Heart left ventricle (tissue), 13 donors: Measurements from ENCODE around the gene TRPC3.

Source experiments
- POLR2A ChIP-seq, 2 donors: fragments of 450-650 bp; IDR thresholded peaks; one replicate each; pipeline ENCODE4 v1.6.1; 2017; ENCODE audit warnings: antibody characterized with exemption in 2 of 2, mild to moderate bottlenecking in 2 of 2, moderate library complexity in 2 of 2
- TF ChIP-seq, protein P1 (sequence below), 12 donors: fragments of 200-600 bp; sonication (generic) in 4 of 12; IDR thresholded peaks; one replicate each; pipeline versions ENCODE4 v1.5.0 to v1.8.0; 2018 to 2022; ENCODE audit warnings: antibody characterized with exemption in 12 of 12, mild to moderate bottlenecking in 5 of 12
- donor health status: ischemic (EF 13 %, LVEDD 7.1; RV severe dilation, severe dysfunction).
- donor health status: DM: no; HTN: yes; CAD: no.
- donor health status: DM: no; HTN: no; CAD: no.
- donor health status: ischemic (EF 25% LVEDD 6.9; RV normal size, moderate dysfunction).
- donor health status: ischemic (EF 25% LVEDD 5.7; RV mildly dilated, moderate dysfunction).
- donor health status: ischemic (EF 35%, LVEDD 5.7; RV mildly dilated, moderate dysfunction).
- donor health status: nonischemic (EF 11% LVEDD 7.7; RV severe dilation, severe dysfunction).
- donor health status: DM: yes; HTN: yes; CAD: no.
- donor health status: PGD.
- donor health status: ischemic (EF 29% LVEDD 5.4; RV normal size, mild dysfunction).
- donor health status: nonischemic (EF 23%, LVEDD 6.1; RV moderate dilation, normal function).

DNA sequence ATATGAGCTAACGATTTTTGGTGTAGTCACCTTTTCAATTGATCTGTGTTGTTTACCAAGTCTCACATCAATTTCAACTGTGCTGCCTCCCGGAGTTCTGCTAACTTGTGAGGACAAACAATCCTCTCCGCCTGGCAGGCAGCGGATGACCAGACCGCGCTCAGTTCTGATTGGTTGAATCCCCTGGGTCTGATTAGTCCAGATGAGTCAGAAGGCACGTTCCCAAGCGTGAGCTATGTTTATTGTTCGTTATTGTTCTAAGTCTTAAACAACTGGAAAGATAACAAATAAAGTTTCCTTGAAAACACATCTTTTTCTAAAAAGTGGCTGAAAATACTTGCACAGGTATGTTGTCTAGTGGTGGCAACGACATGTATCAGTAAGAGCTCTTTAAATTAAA lies 37.9 kb upstream of the TRPC3 start:
- TF ChIP-seq, protein P1, sequence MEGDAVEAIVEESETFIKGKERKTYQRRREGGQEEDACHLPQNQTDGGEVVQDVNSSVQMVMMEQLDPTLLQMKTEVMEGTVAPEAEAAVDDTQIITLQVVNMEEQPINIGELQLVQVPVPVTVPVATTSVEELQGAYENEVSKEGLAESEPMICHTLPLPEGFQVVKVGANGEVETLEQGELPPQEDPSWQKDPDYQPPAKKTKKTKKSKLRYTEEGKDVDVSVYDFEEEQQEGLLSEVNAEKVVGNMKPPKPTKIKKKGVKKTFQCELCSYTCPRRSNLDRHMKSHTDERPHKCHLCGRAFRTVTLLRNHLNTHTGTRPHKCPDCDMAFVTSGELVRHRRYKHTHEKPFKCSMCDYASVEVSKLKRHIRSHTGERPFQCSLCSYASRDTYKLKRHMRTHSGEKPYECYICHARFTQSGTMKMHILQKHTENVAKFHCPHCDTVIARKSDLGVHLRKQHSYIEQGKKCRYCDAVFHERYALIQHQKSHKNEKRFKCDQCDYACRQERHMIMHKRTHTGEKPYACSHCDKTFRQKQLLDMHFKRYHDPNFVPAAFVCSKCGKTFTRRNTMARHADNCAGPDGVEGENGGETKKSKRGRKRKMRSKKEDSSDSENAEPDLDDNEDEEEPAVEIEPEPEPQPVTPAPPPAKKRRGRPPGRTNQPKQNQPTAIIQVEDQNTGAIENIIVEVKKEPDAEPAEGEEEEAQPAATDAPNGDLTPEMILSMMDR (IDR thresholded peaks at IDR 0.05) = no peak
- no peak for TF ChIP-seq POLR2A (IDR thresholded peaks at IDR 0.05)
